HepG2 (cell line): ENCODE measurements around the gene SMPX. TPM values are rescaled to one million over a fixed set of nuclear protein-coding genes. Genes with fewer than 3 reads are reported as not detected.

Experiments used
- ATAC-seq: fragments of 200-7000 bp; cut with Tn5 transposase; 3 replicates; pipeline ENCODE4 v1.9.1; 2020; ENCODE audit warnings: mild to moderate bottlenecking, moderate library complexity
- BruUV-seq: library from RNA; stranded (reverse); fragments of 400-500 nt; replicated peaks from 2 replicates; lab custom pipeline; 2021; lab: Mats Ljungman, UMichigan
- CTCF ChIA-PET: fragments of 300-600 bp; formaldehyde crosslinking; extraction: SDS; loops from one replicate; lab custom pipeline; 2021; ENCODE audit warnings: low total read pairs, inconsistent platforms, low intra/inter-chr PET ratio; lab: Yijun Ruan, JAX
- POLR2A ChIA-PET: fragments of 350-600 bp; sonication (Branson Sonifier 250); formaldehyde crosslinking; loops from one replicate; lab custom pipeline; 2020; ENCODE audit warnings: antibody characterized with exemption, inconsistent platforms; lab: Yijun Ruan, JAX
- DNase-seq: peaks from one replicate; pipeline ENCODE4 v3.0.0-alpha.2; 2015; ENCODE audit warnings: low spot score
- FAIRE-seq: peaks from 3 replicates; lab custom pipeline; 2011; peaks lifted over from hg19 to GRCh38; lab: Jason Lieb, UNC
- H2AFZ ChIP-seq: one replicate; pipeline ENCODE4 v1.6.1; 2011; ENCODE audit warnings: low read length, inconsistent platforms
- H3K27ac ChIP-seq: fragments of 300-600 bp; 3 replicates; pipeline ENCODE4 v1.8.0; 2011; ENCODE audit warnings: mixed run types, mild to moderate bottlenecking, mixed read lengths, low read length, inconsistent platforms; ENCODE audit not compliant: insufficient read depth; ENCODE audit errors: extremely low read length
- H3K27me3 ChIP-seq, 2 experiments: fragments of 200-600 bp in 1 of 2; 2 replicates in 1 of 2; 3 replicates in 1 of 2; pipeline versions ENCODE4 v1.6.0 to v1.8.0; 2011; ENCODE audit warnings: low read length in 2 of 2, mild to moderate bottlenecking in 2 of 2, moderate library complexity in 2 of 2, inconsistent platforms in 1 of 2; ENCODE audit not compliant: insufficient read depth in 2 of 2, control insufficient read depth in 1 of 2
- H3K36me3 ChIP-seq, 2 experiments: fragments of 200-600 bp in 1 of 2; replicated peaks in 1 of 2; 2 replicates in 1 of 2; 3 replicates in 1 of 2; pipeline versions ENCODE4 v1.5.1 to v1.8.0; 2011; ENCODE audit warnings: low read length in 2 of 2, inconsistent platforms in 1 of 2; ENCODE audit not compliant: insufficient read depth in 2 of 2, control insufficient read depth in 1 of 2
- H3K4me1 ChIP-seq: 2 replicates; pipeline ENCODE4 v1.5.1; 2012; ENCODE audit warnings: low read length, inconsistent platforms; ENCODE audit not compliant: insufficient read depth
- H3K4me2 ChIP-seq: 2 replicates; pipeline ENCODE4 v1.6.0; 2011; ENCODE audit warnings: low read depth, low read length, inconsistent platforms
- H3K4me3 ChIP-seq, 3 experiments: fragments of 200-600 bp in 1 of 3; sonication (generic), shearing (Covaris generic) in 1 of 3; replicated peaks in 1 of 3; 2 replicates each; pipeline ENCODE4 v1.5.1; 2011 to 2016; ENCODE audit warnings: low read length in 3 of 3, inconsistent platforms in 2 of 3, low read depth in 2 of 3, mild to moderate bottlenecking in 2 of 3, control low read depth in 1 of 3, mixed read lengths in 1 of 3; ENCODE audit not compliant: insufficient read depth in 1 of 3
- H3K79me2 ChIP-seq: one replicate; pipeline ENCODE4 v1.6.1; 2011; ENCODE audit warnings: low read length, inconsistent platforms; ENCODE audit not compliant: insufficient read depth
- H3K9ac ChIP-seq: 2 replicates; pipeline ENCODE4 v1.6.0; 2011; ENCODE audit warnings: mild to moderate bottlenecking, low read depth, low read length, inconsistent platforms; ENCODE audit not compliant: insufficient read depth
- H3K9me3 ChIP-seq: 2 replicates; pipeline ENCODE4 v1.5.1; 2012; ENCODE audit warnings: mild to moderate bottlenecking, low read length
- H4K20me1 ChIP-seq: 2 replicates; pipeline ENCODE4 v1.6.0; 2011; ENCODE audit warnings: inconsistent platforms, mild to moderate bottlenecking, low read length, moderate library complexity; ENCODE audit not compliant: insufficient read depth
- ATF5 ChIP-seq: sonication (generic); formaldehyde crosslinking; IDR thresholded peaks from 2 replicates; pipeline ENCODE4 v1.4.0; 2020; ENCODE audit warnings: mild to moderate bottlenecking, low read depth, missing genetic modification reagents
- BRF2 ChIP-seq: sonication (generic); formaldehyde crosslinking; IDR thresholded peaks from 2 replicates; pipeline ENCODE4 v1.8.1; 2022; ENCODE audit warnings: mild to moderate bottlenecking, missing genetic modification reagents
- CHD2 ChIP-seq: IDR thresholded peaks from 2 replicates; pipeline ENCODE4 v1.6.1; 2011; ENCODE audit warnings: low read depth, low read length, improper control_type of control experiment
- FUBP1 ChIP-seq: sonication (generic); formaldehyde crosslinking; IDR thresholded peaks from 2 replicates; pipeline ENCODE4 v1.5.1; 2020; ENCODE audit warnings: missing genetic modification reagents, mild to moderate bottlenecking, borderline replicate concordance
- GATAD2A ChIP-seq: IDR thresholded peaks from 2 replicates; pipeline ENCODE4 v1.6.1; 2016
- NFIB ChIP-seq: sonication (generic); formaldehyde crosslinking; IDR thresholded peaks from 2 replicates; pipeline ENCODE4 v1.9.0; 2021; ENCODE audit warnings: missing genetic modification reagents, mild to moderate bottlenecking, borderline replicate concordance
- RNF219 ChIP-seq: sonication (generic); formaldehyde crosslinking; IDR thresholded peaks from 2 replicates; pipeline ENCODE4 v1.5.0; 2020; ENCODE audit warnings: mild to moderate bottlenecking, missing genetic modification reagents
- SNAI1 ChIP-seq: sonication (generic); formaldehyde crosslinking; IDR thresholded peaks from 2 replicates; pipeline ENCODE4 v1.5.0; 2020; ENCODE audit warnings: mild to moderate bottlenecking, missing genetic modification reagents, borderline replicate concordance
- SRY ChIP-seq: sonication (generic); formaldehyde crosslinking; IDR thresholded peaks from 2 replicates; pipeline ENCODE4 v1.8.0; 2022; ENCODE audit warnings: mild to moderate bottlenecking, missing genetic modification reagents
- ZNF333 ChIP-seq: sonication (generic); formaldehyde crosslinking; IDR thresholded peaks from 2 replicates; pipeline ENCODE4 v1.4.0; 2020; ENCODE audit warnings: mild to moderate bottlenecking, missing genetic modification reagents, borderline replicate concordance
- ZNF367 ChIP-seq: sonication (generic); formaldehyde crosslinking; IDR thresholded peaks from 2 replicates; pipeline ENCODE4 v1.4.0; 2020; ENCODE audit warnings: missing genetic modification reagents, borderline replicate concordance
- ZNF678 ChIP-seq: sonication (generic); formaldehyde crosslinking; IDR thresholded peaks from 2 replicates; pipeline ENCODE4 v1.4.0; 2020; ENCODE audit warnings: mild to moderate bottlenecking, missing genetic modification reagents
- ZNF766 ChIP-seq: sonication (generic); formaldehyde crosslinking; IDR thresholded peaks from 2 replicates; pipeline ENCODE4 v1.5.0; 2020; ENCODE audit warnings: missing genetic modification reagents, borderline replicate concordance
- ZSCAN12 ChIP-seq: sonication (generic); formaldehyde crosslinking; IDR thresholded peaks from 2 replicates; pipeline ENCODE4 v1.9.0; 2021; ENCODE audit warnings: mild to moderate bottlenecking, missing genetic modification reagents
- WGBS: methylation state at CpG from one replicate; pipeline ENCODE4 v1.1.6; 2017; ENCODE audit warnings: low lambda C conversion rate; 5-methylcytosine and 5-hydroxymethylcytosine counted together
- in situ Hi-C: cut with HindIII; loops from 2 replicates; pipeline ENCODE4 v1.10.0; 2017; ENCODE audit warnings: low pct_unique_long_range_greater_than_20kb; ENCODE audit not compliant: extremely low pct_ligation_motif_present
- intact Hi-C: fragments of 100-400 bp; cut with micrococcal nuclease; formaldehyde crosslinking; loops from one replicate; pipeline ENCODE4 v1.10.0; 2022; ENCODE audit not compliant: unreplicated experiment
- polyA plus RNA-seq, 8 experiments: library from polyadenylated mRNA; depleted of rRNA in 3 of 8; stranded (reverse) in 7 of 8; unstranded in 1 of 8; fragments of >200 nt; fragmentation: Illumina TruSeq in 4 of 8; extraction: Trizol in 4 of 8; gene quantifications; 2 replicates each; pipeline versions ENCODE4 v1.2.1 to v1.2.3, GENCODE V29; 2011 to 2016; ENCODE audit warnings: low read depth in 4 of 8, missing spikeins in 1 of 8, mixed read lengths in 1 of 8; ENCODE audit not compliant: insufficient read depth in 1 of 8
- total RNA-seq, 5 experiments: library from RNA; depleted of rRNA; stranded (reverse); fragments of >200 nt; fragmentation: Illumina TruSeq; extraction: Trizol; gene quantifications; 2 replicates each; pipeline ENCODE4 v1.2.3, GENCODE V29; 2016; ENCODE audit warnings: low read depth in 1 of 5

The SMPX gene
- total and polyA plus RNA-seq, 2 of the 13 experiments (the other 11 are each of a cell fraction or from before 2014, with no cell fraction given): 0.95 to 1.8 TPM

- ATAC-seq: no peak
- H3K4me3 ChIP-seq: no peak overlapping the region
- no peak overlapping the region for H2AFZ ChIP-seq
- H3K9me3 ChIP-seq: no peaks in the 10 kb centered on the region
- no peak overlapping the region for H3K9ac ChIP-seq
- in situ Hi-C loops: no loop called here
- H3K36me3 ChIP-seq: no peaks in the 10 kb centered on the region
- H4K20me1 ChIP-seq: no peaks in the 10 kb centered on the region
- TF ChIP-seq ZNF678 (CRISPR knock-in tag) (no peak), BRF2 (CRISPR knock-in tag) (no peak), ZNF333 (CRISPR knock-in tag) (no peak), SNAI1 (CRISPR knock-in tag) (no peak), SRY (CRISPR knock-in tag) (no peak), FUBP1 (no peak), CHD2 (no peak), NFIB (CRISPR knock-in tag) (no peak), RNF219 (CRISPR knock-in tag) (no peak), ZNF766 (CRISPR knock-in tag) (no peak), ATF5 (CRISPR knock-in tag) (no peak), ZSCAN12 (CRISPR knock-in tag) (no peak), ZNF367 (CRISPR knock-in tag) (no peak), GATAD2A (CRISPR knock-in tag) (no peak)
- H3K79me2 ChIP-seq: no peaks in the 10 kb centered on the region
- no TSS peak for BruUV-seq
- FAIRE-seq: no peak
- no peak overlapping the region for H3K4me2 ChIP-seq
- ChIA-PET CTCF (no interaction called here), POLR2A (no interaction called here)
- intact Hi-C loops: no loop called here
- no peak for DNase-seq
- peaks cover 11% of the 10 kb centered on the region; the same call in 1 of the 2 replicates for H3K4me1 ChIP-seq
- 82% methylated on average over 2 of the region's 2 CpGs for WGBS
- no peak overlapping the region for H3K27ac ChIP-seq
- H3K27me3 ChIP-seq: no peaks in the 10 kb centered on the region
Measured at GRCh38 chrX:21715825-21716224, 42.1 kb downstream of the SMPX start.
